M059J (cell line): Measurements from ENCODE around the gene DUS2. TPM values are rescaled to one million over a fixed set of nuclear protein-coding genes. Genes with fewer than 3 reads are reported as not detected.
A peak's percentile ranks its signal among the peaks of the same experiment; 100 is the strongest.
"Not testable (repeated sequence)": the region's sequence is repeated elsewhere in the genome, so short reads cannot be mapped to it uniquely, and the experiment has no call there.

ENCODE experiments used
- DNase-seq: peaks from one replicate; pipeline ENCODE4 v3.0.0-alpha.2; 2012; ENCODE audit warnings: low read depth
- total RNA-seq: library from RNA; depleted of rRNA; stranded (reverse); fragments of >200 nt; shearing (Covaris generic); gene quantifications from 2 replicates; pipeline ENCODE4 v1.2.3, GENCODE V29; 2014

Gene DUS2
- total RNA-seq, 1 experiment from 2014 or later = 20.6 TPM

DNA sequence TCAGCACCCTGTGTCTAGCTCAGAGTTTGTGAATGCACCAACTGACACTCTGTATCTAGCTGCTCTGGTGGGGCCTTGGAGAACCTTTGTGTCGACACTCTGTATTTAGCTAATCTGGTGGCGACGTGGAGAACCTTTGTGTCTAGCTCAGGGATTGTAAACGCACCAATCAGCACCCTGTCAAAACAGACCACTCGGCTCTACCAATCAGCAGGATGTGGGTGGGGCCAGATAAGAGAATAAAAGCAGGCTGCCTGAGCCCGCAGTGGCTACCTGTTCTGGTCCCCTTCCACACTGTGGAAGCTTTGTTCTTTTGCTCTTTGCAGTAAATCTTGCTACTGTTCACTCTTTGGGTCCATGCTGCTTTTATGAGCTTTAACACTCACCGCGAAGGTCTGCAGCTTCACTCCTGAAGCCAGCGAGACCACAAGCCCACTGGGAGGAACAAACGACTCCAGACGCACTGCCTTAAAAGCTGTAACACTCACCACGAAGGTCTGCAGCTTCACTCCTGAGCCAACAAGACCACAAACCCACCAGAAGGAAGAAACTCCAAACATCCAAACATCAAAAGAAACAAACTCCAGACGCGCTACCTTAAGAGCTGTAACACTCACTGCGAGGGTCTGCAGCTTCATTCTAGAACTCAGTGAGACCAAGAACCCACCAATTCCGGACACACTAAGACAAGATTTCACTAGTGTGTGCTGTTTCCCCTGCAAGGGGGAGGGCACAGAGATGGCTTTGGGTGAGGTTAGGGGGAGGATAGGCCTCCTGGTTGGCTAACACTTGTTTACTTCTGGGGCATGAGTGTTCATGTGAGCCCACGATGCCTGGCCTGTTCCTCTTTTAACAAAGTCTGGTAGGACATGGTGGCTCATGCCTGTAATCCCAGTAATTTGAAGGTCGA lies 24.1 kb upstream of the DUS2 start, which contains the start of gene DPEP2:
Gene DPEP2, minus strand, starts transcription at position 706 of the 910 bp plus-strand sequence. CDS start 6,272 bp downstream, outside the sequence.
- not testable (repeated sequence) for DNase-seq

- DNase-seq = no peak
Measured at GRCh38 chr16:67999985-68000384, 23.1 kb upstream of the DUS2 start.

- DNase-seq = no peak
Measured at GRCh38 chr16:68000450-68000849, 22.6 kb upstream of the DUS2 start.

DNA sequence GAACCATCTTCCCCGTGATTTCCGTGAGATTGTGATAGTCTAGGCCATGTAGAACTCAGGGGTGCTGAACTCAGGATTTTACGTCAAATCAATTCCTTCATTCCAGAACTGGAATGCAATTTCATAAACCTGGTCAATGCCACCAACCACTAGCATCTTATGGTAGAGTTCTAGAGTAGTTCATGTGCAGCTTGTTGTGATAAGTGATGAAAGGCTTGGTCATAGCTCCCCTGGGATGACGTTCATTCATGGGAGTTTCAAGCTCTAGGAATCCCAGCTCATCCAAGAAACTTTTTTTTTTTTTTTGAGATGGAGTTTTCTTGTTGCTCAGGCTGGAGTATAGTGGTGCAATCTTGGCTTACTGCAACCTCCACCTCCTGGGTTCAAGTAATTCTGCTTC lies 20.1 kb upstream of the DUS2 start:
- DNase-seq = no peak

- no peak for DNase-seq
Measured at GRCh38 chr16:68005211-68005610, 17.9 kb upstream of the DUS2 start.

GRCh38 chr16:68005786-68006286 lies 17.2 kb upstream of the DUS2 start:
- no peak for DNase-seq

GRCh38 chr16:68009157-68009735 lies 13.8 kb upstream of the DUS2 start:
- no peak for DNase-seq

- not testable (repeated sequence) for DNase-seq
Measured at GRCh38 chr16:68009872-68010271, 13.2 kb upstream of the DUS2 start.

GRCh38 chr16:68013440-68013839 lies 9.6 kb upstream of the DUS2 start:
- no peak for DNase-seq

DNA sequence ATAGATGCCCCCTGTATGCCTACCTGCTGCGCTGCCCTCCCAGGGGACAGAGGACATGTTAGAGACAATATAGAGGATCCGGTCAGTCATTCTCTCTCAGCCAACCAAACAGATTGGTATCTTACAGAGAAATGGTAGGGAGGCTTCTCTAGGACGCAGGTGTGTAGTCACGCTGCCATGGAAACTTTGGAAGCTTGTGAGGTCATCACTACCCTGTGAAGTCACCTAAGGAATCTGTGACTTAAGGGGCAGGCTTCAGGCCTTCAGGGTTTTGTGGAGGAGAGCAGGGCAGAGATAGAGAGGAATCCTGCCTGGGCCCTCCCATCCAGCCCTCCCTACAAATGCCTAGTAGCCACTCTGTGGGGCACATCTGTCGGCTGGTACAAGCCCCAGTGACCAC lies 7.4 kb upstream of the DUS2 start, which contains the start of gene DPEP2NB:
Gene DPEP2NB, minus strand, starts transcription at position 231 of the 400 bp plus-strand sequence. Its CDS starts 141 bp downstream, at position 90.
- DNase-seq = no peak

GRCh38 chr16:68019167-68019680 lies 3.9 kb upstream of the DUS2 start:
- no peak for DNase-seq

DNA sequence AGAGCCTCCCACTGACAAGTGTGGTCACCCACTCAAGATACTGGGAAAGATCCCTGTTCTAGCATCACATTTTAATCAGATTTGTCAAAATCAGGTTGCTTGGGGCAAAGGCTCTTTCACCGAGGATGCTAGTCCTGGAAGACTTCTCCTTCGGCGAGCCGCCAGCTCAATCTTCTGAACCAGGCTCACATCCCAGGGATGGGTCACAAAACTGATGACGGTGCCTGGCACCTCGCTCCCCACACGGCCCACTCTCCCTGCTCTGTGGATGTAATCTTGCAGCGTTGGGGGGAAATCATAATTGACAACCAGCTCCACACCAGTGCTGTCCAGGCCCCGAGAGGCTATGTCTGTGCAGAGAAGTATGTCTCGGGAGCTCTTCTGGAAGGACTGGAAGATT lies 1.6 kb upstream of the DUS2 start:
- no peak for DNase-seq

DNA sequence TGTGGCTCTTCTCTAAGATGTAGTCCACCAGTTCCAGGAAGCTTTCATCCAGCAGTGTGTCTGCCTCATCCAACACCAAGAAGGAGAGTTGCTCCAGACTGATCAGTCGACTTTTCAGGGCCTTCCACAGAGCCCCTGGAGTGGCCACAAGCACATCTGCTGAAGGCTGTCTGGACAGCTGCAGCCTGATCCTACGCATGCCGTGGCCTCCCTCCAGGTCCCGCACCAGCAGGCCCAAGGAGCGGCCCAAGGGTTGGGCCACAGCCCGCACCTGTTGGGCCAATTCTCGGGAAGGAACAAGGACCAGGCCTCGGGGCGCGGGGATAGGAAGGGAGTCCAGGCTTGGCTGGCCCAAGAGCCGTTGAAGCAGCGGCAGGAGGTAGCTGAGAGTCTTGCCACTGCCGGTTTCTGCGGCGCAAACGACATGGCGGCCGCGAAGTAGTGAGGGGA lies 781 bp upstream of the DUS2 start:
- DNase-seq = no peak

DNA sequence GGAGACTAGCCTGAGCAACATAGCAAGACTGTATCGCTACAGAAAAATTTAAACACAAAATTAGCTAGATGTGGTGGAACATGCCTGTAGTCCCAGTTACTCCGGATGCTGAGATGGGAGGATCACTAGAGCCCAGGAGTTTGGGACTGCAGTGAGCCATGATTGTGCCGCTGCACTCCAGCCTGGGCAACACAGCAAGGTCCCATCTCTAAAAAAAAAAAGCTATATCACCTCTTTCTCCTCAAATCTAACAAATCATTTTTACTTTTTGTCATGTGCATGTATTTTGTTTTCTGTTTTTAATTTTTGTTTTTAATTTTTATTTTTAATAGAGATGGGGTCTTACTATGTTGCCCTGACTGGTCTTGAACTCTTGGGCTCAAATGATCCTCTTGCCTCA lies 5.9 kb downstream of the DUS2 start:
- DNase-seq = no peak

DNA sequence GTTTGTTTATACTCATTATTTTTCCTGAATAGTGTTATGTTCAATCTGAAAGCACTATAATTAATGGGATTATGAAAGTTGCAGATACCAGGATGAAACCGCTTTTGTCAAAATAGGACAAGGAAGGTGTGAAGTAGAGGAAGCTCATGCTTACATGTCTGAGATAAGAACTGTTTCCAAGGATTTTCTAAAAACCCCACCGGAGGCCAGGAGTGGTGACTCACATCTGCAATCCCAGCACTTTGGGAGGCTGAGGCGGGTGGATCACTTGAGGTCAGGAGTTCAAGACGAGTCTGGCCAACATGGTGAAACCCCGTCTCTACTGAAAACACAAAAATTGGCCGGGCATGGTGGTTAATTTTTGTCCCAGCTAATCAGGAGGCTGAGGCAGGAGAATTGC lies 7.0 kb downstream of the DUS2 start:
- peak; percentile 82 for DNase-seq

- peak; percentile 68 for DNase-seq
Measured at GRCh38 chr16:68031951-68032350, 8.9 kb downstream of the DUS2 start.

GRCh38 chr16:68033101-68033500 lies 10.0 kb downstream of the DUS2 start:
- DNase-seq = no peak

GRCh38 chr16:68035227-68035626 lies 12.1 kb downstream of the DUS2 start:
- DNase-seq = peak; percentile 27

DNA sequence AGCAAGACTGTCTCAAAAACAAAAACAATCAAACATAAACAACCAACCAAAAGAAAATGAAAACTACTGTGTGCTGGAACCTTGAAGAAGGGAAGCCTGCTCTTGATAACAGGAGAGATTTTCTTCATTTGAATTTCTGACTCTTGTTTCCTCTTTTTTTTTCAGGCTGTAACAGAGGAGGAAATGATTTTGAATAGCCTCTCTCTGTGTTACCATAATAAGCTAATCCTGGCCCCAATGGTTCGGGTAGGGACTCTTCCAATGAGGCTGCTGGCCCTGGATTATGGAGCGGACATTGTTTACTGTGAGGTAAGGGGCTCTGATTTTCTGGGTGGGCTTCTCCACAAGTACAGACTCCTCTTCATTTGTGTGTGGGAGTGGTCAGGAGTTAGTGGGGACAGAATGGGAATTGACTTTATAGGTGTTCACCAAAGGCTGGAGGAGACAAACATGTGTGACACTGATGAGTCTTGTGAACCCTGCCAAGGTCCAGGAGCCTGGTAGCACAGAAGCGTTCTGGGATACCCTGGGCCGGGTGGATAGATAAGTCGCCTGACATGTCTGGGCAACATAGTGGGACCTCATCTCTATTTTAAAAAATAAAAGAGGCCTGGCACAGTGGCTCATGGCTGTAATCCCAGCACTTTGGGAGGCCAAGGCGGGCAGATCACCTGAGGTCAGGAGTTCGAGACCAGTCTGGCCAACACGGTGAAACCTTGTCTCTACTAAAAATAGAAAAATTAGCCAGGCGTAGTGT lies 14.9 kb downstream of the DUS2 start:
- no peak for DNase-seq

DNA sequence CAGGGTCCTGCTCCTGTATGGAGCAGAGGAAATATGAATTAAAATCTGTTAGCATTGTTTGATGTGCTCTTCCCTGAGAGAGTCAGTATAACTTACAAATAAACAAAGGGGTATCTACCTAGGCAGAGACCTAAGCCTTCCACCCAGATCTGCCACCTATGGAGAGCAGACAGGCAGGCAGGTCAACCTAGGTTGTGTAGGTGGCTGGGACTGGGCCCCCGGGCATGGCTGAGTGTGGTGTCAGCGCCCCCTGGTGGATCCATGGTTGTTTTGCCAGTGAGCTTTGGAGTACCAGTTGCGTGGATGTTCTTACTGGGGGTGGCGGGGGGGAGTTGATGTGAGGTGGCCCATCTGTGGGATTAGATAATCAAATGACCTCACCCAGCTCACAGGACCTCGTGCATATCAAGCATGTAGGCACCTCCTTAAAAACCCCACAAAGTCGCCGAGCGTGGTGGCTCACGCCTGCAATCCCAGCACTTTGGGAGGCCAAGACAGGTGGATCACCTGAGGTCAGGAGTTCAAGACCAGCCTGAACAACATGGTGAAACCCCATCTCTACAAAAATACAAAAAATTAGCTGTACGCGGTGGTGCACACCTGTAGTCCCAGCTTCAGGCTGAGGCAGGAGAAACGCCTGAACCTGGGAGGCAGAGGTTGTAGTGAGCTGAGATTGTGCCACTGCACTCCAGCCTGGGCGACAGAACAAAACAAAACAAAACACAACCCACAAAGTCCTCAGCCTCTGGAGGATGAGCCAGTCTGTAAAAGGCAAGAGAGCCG lies 17.6 kb downstream of the DUS2 start:
- DNase-seq = peak; percentile 70

DNA sequence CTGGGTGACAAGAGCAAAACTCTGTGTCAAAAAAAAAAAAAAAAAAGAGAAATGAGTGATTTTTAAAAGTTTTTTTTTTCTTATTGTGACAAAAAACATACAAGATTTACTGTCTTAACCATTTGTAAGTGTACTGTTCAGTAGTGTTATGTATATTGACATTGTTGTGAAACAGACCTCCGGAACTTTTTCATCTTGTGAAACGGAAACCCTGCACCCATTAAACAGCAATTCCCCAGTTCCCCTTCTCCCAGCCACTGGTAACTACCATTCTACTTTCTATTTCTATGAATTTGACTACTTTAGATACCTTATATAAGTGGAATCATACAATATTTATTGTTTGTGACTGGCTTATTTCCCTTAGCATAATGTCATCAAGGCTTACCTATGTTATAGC lies 18.7 kb downstream of the DUS2 start:
- DNase-seq = no peak
